ENCODE data around the gene IL2RG. TPM values are rescaled to one million over a fixed set of nuclear protein-coding genes. Genes with fewer than 3 reads are reported as not detected.

IL2RG gene
- total and polyA plus RNA-seq, 2 donors (not counting 1 experiment from before 2014, with no cell fraction given), result 297 to 419 TPM

DNA sequence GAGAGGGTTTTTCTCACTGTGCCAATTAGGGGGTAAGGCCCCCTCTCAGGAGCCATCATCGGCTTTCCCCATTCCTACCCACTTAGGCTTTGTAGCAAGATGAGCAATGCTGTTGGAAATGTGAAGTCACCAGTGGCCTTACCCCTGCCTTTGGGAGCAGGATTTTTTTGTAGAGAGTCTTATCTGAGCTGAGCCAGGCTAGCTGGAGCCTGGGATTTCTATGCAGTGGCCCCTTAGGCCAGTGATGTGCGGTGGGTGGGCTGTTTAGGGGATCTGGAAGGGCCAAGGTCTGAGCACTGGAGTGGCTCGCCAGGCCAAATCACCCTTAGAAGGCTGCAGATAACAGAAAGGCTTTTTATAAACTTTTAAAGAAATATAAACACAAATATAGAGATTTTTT lies 9.1 kb downstream of the IL2RG start:
- ATAC-seq (ENCODE audit: low read depth) (no peak), DNase-seq (no peak)
- Mint-ChIP-seq H3K9me3 (ENCODE audit: insufficient read depth) (no peaks in the 10 kb centered on the region), H3K4me1 (peaks cover 56% of the 10 kb centered on the region), H3K27me3 (no peaks in the 10 kb centered on the region), H3K4me3 (no peak overlapping the region), H3K27ac (peak overlapping the region; percentile 90)
- Histone ChIP-seq H3K9ac (ENCODE audit: low read length) (no peak overlapping the region), H4K20me1 (ENCODE audit: control insufficient read depth, insufficient read depth, low read length, poor library complexity, severe bottlenecking) (no peaks in the 10 kb centered on the region), H3K27me3 (replicated peaks in 1 of 4; ENCODE audit: control extremely low read depth in 1 of 4, control insufficient read depth in 3 of 4, insufficient read depth in 4 of 4, low read length in 3 of 4) (no peaks in the 10 kb centered on the region), H3K79me2 (ENCODE audit: control insufficient read depth, insufficient read depth, low read length) (peaks cover 4% of the 10 kb centered on the region), H3K36me3 (replicated peaks in 1 of 2; ENCODE audit: control extremely low read depth in 1 of 2, control insufficient read depth in 1 of 2, extremely low read depth in 1 of 2, insufficient read depth in 2 of 2, low read length in 1 of 2) (peaks cover 0 to 3% of the 10 kb centered on the region in 2 experiments), H3K4me3 (ENCODE audit: control extremely low read depth in 1 of 5, extremely low read depth in 1 of 5, insufficient read depth in 1 of 5, low read depth in 2 of 5, low read length in 4 of 5) (no peak overlapping the region), H3K4me1 (ENCODE audit: control insufficient read depth in 2 of 2, insufficient read depth in 2 of 2, low read length in 2 of 2) (peaks cover 44 to 55% of the 10 kb centered on the region in 2 donors), H2AFZ (ENCODE audit: insufficient read depth, low read depth, low read length, poor library complexity, severe bottlenecking) (no peak overlapping the region), H3K4me2 (replicated peaks; ENCODE audit: low read depth, low read length, poor library complexity, severe bottlenecking) (no peak overlapping the region), H3K9me3 (ENCODE audit: control extremely low read depth in 1 of 3, control insufficient read depth in 2 of 3, insufficient read depth in 1 of 3, low read length in 2 of 3) (no peaks in the 10 kb centered on the region), H3K27ac (ENCODE audit: low read length in 2 of 2) (peak overlapping the region in 1 of 2 donors; percentile 46)
- 100% methylated on average over 1 of the region's 3 CpGs for WGBS (ENCODE audit: insufficient coverage)
- POLR2A ChIA-PET, result interaction anchor here (0.5 to 3.8 kb wide), 4 partner anchors 10 to 169 kb away, joined by 4 to 29 read pairs (median 10); partner anchors contain the start of genes IL2RG and MED12
- intact Hi-C loops (cut with micrococcal nuclease), result loop anchor here (2.0 kb wide), 1 partner anchor 17 kb away; the partner anchor contains the start of gene MED12
- CTCF ChIA-PET, result interaction anchor here (1.0 to 5.2 kb wide), 4 partner anchors 9 to 75 kb away, joined by 3 to 78 read pairs (median 28); partner anchors contain the start of genes IL2RG and MED12
- TF ChIP-seq CTCF (IDR thresholded peaks at IDR 0.05) (no peak), EZH2 (IDR thresholded peaks at IDR 0.05; ENCODE audit: borderline replicate concordance, insufficient read depth, low read depth, low read length, poor library complexity, severe bottlenecking) (no peak)

Measured in B cell (primary cell).